ENCODE data around the gene SPAAR.
"Not testable (repeated sequence)": the region's sequence is repeated elsewhere in the genome, so short reads cannot be mapped to it uniquely, and the experiment has no call there.

Gene SPAAR

GRCh38 chr9:35923598-35923926 is 14.3 kb downstream of the SPAAR start:
- DNase-seq (ENCODE audit: low read depth) = no peak

- DNase-seq (ENCODE audit: low read depth) = peak; percentile 33
Measured at GRCh38 chr9:35923927-35924763, 14.9 kb downstream of the SPAAR start.

- no peak for DNase-seq (ENCODE audit: low read depth)
Measured at GRCh38 chr9:35928591-35929452, 19.5 kb downstream of the SPAAR start.

GRCh38 chr9:35929453-35929718 is 20.1 kb downstream of the SPAAR start:
- no peak for DNase-seq (ENCODE audit: low read depth)

- DNase-seq (ENCODE audit: low read depth) = no peak
Measured at GRCh38 chr9:35930521-35930920, 21.2 kb downstream of the SPAAR start.

- DNase-seq (ENCODE audit: low read depth) = no peak
Measured at GRCh38 chr9:35930989-35931388, 21.7 kb downstream of the SPAAR start.

GRCh38 chr9:35932735-35933134 is 23.4 kb downstream of the SPAAR start:
- DNase-seq (ENCODE audit: low read depth) = no peak

GRCh38 chr9:35933550-35934067 is 24.3 kb downstream of the SPAAR start:
- no peak for DNase-seq (ENCODE audit: low read depth)

GRCh38 chr9:35934069-35934468 is 24.8 kb downstream of the SPAAR start:
- DNase-seq (ENCODE audit: low read depth) = not testable (repeated sequence)

- no peak for DNase-seq (ENCODE audit: low read depth)
Measured at GRCh38 chr9:35935261-35935660, 26.0 kb downstream of the SPAAR start.

- DNase-seq (ENCODE audit: low read depth) = no peak
Measured at GRCh38 chr9:35935755-35936509, 26.6 kb downstream of the SPAAR start.

- DNase-seq (ENCODE audit: low read depth) = no peak
Measured at GRCh38 chr9:35937227-35937626, 27.9 kb downstream of the SPAAR start.

- no peak for DNase-seq (ENCODE audit: low read depth)
Measured at GRCh38 chr9:35938474-35939356, 29.4 kb downstream of the SPAAR start.

- DNase-seq (ENCODE audit: low read depth) = no peak
Measured at GRCh38 chr9:35939679-35940250, 30.5 kb downstream of the SPAAR start.

- DNase-seq (ENCODE audit: low read depth) = no peak
Measured at GRCh38 chr9:35940458-35941407, 31.4 kb downstream of the SPAAR start.

- no peak for DNase-seq (ENCODE audit: low read depth)
Measured at GRCh38 chr9:35942286-35942685, 33.0 kb downstream of the SPAAR start.

GRCh38 chr9:35944173-35944572 is 34.9 kb downstream of the SPAAR start:
- no peak for DNase-seq (ENCODE audit: low read depth)

- DNase-seq (ENCODE audit: low read depth) = no peak
Measured at GRCh38 chr9:35944841-35945240, 35.6 kb downstream of the SPAAR start.

- peak; percentile 56 for DNase-seq (ENCODE audit: low read depth)
Measured at GRCh38 chr9:35945341-35946018, 36.2 kb downstream of the SPAAR start.
